HG03060 (cell line): ENCODE results near the gene PCNT.
A peak's percentile ranks its signal among the peaks of the same experiment; 100 is the strongest.
"Not testable (repeated sequence)": the region's sequence is repeated elsewhere in the genome, so short reads cannot be mapped to it uniquely, and the experiment has no call there.

ENCODE experiments used
- ATAC-seq: cut with Tn5 transposase; IDR thresholded peaks from one replicate; pipeline ENCODE4 v1.9.1; 2021; ENCODE audit warnings: low read depth, moderate number of reproducible peaks; ENCODE audit not compliant: unreplicated experiment

The PCNT gene

GRCh38 chr21:46438241-46438640 lies 114.3 kb downstream of the PCNT start:
- no peak for ATAC-seq

GRCh38 chr21:46439906-46440305 lies 116.0 kb downstream of the PCNT start:
- ATAC-seq = no peak

GRCh38 chr21:46441331-46441730 lies 117.4 kb downstream of the PCNT start:
- no peak for ATAC-seq

- ATAC-seq = no peak
Measured at GRCh38 chr21:46441961-46442498, 118.1 kb downstream of the PCNT start.

GRCh38 chr21:46442938-46443337 lies 119.0 kb downstream of the PCNT start:
- ATAC-seq = no peak

GRCh38 chr21:46443910-46444309 lies 120.0 kb downstream of the PCNT start:
- ATAC-seq = no peak

GRCh38 chr21:46448108-46448507 lies 124.2 kb downstream of the PCNT start:
- ATAC-seq = no peak

GRCh38 chr21:46448855-46449254 lies 124.9 kb downstream of the PCNT start:
- not testable (repeated sequence) for ATAC-seq

- no peak for ATAC-seq
Measured at GRCh38 chr21:46452710-46453109, 128.8 kb downstream of the PCNT start.

GRCh38 chr21:46454142-46454541 lies 130.2 kb downstream of the PCNT start:
- ATAC-seq = no peak

- ATAC-seq = no peak
Measured at GRCh38 chr21:46454634-46455390, 130.9 kb downstream of the PCNT start.

GRCh38 chr21:46455575-46456385 lies 131.8 kb downstream of the PCNT start:
- no peak for ATAC-seq

- no peak for ATAC-seq
Measured at GRCh38 chr21:46456750-46457149, 132.8 kb downstream of the PCNT start.

GRCh38 chr21:46457801-46458314 lies 133.9 kb downstream of the PCNT start:
- ATAC-seq = peak; percentile 18

- peak; percentile 76 for ATAC-seq
Measured at GRCh38 chr21:46458315-46459023, 134.5 kb downstream of the PCNT start, which contains the start of gene DIP2A. Gene DIP2A (plus strand): TSS chr21:46458891. CDS start chr21:46459132, 241 bp downstream.

GRCh38 chr21:46459024-46459355 lies 135.0 kb downstream of the PCNT start:
- ATAC-seq = no peak

- no peak for ATAC-seq
Measured at GRCh38 chr21:46459356-46460112, 135.6 kb downstream of the PCNT start.

GRCh38 chr21:46461909-46462308 lies 138.0 kb downstream of the PCNT start:
- no peak for ATAC-seq

GRCh38 chr21:46465153-46465552 lies 141.2 kb downstream of the PCNT start:
- not testable (repeated sequence) for ATAC-seq

- ATAC-seq = no peak
Measured at GRCh38 chr21:46465651-46466050, 141.7 kb downstream of the PCNT start.
